GM19324 (cell line): ENCODE results near the gene COG3.

Experiments
- ATAC-seq: cut with Tn5 transposase; IDR thresholded peaks from one replicate; pipeline ENCODE4 v1.9.1; 2021; ENCODE audit warnings: mild to moderate bottlenecking, moderate library complexity; ENCODE audit not compliant: unreplicated experiment, low FRiP score

Gene COG3

GRCh38 chr13:45542391-45542790, 77.7 kb downstream of the COG3 start:
- ATAC-seq: no peak

GRCh38 chr13:45542878-45543277, 78.1 kb downstream of the COG3 start:
- no peak for ATAC-seq

- ATAC-seq: no peak
Measured at GRCh38 chr13:45544520-45544919, 79.8 kb downstream of the COG3 start.

GRCh38 chr13:45545686-45546409, 81.1 kb downstream of the COG3 start:
- no peak for ATAC-seq

GRCh38 chr13:45546410-45546765, 81.6 kb downstream of the COG3 start:
- ATAC-seq: no peak

GRCh38 chr13:45548281-45548680, 83.5 kb downstream of the COG3 start:
- no peak for ATAC-seq

GRCh38 chr13:45554604-45555109, 89.9 kb downstream of the COG3 start:
- ATAC-seq: no peak

- ATAC-seq: no peak
Measured at GRCh38 chr13:45564133-45564776, 99.5 kb downstream of the COG3 start.

- ATAC-seq: no peak
Measured at GRCh38 chr13:45565331-45565730, 100.6 kb downstream of the COG3 start.

- ATAC-seq: no peak
Measured at GRCh38 chr13:45575146-45575829, 110.5 kb downstream of the COG3 start.

GRCh38 chr13:45575830-45576180, 111.1 kb downstream of the COG3 start:
- ATAC-seq: no peak

GRCh38 chr13:45576466-45576865, 111.7 kb downstream of the COG3 start:
- no peak for ATAC-seq

- no peak for ATAC-seq
Measured at GRCh38 chr13:45582408-45583076, 117.8 kb downstream of the COG3 start.

GRCh38 chr13:45584816-45585215, 120.1 kb downstream of the COG3 start:
- ATAC-seq: no peak
